ENCODE measurements around the gene NSD2. TPM values are rescaled to one million over a fixed set of nuclear protein-coding genes. Genes with fewer than 3 reads are reported as not detected.

Gene NSD2
- total and polyA plus RNA-seq, 9 of the 15 experiments (the other 6 are each of a cell fraction or from before 2014, with no cell fraction given), result 6.4 to 126 (median 58.8) TPM

- TF ChIP-seq NR2C1 (IDR thresholded peaks at IDR 0.05) (no peak), NR2C1 (tag; IDR thresholded peaks at IDR 0.05) (0 out of 2 replicates have a peak, but pooled peaks have one; percentile 30), MAX (CRISPR knock-in tag; IDR thresholded peaks at IDR 0.05) (no peak), KAT2B (IDR thresholded peaks at IDR 0.05; ENCODE audit: low read depth, low read length) (no peak), MAZ (CRISPR knock-in tag; conservative IDR thresholded peaks at IDR 0.05 in 1 of 2, IDR thresholded peaks at IDR 0.05 in 1 of 2) (0 out of 4 replicates have a peak, but pooled peaks of 1 of the 2 experiments have one; percentile 12), ZBTB12 (CRISPR knock-in tag; IDR thresholded peaks at IDR 0.05) (no peak), ZEB2 (IDR thresholded peaks at IDR 0.05) (peak; percentile 46; the same call in 1 of the 2 replicates), ILF3 (IDR thresholded peaks at IDR 0.05; ENCODE audit: borderline replicate concordance) (no peak), ETV1 (tag; conservative IDR thresholded peaks at IDR 0.05; ENCODE audit: low read depth) (peak; percentile 59), ID3 (CRISPR knock-in tag; IDR thresholded peaks at IDR 0.05) (no peak), ID3 (tag; IDR thresholded peaks at IDR 0.05) (peak; percentile 86), ZNF589 (CRISPR knock-in tag; IDR thresholded peaks at IDR 0.05; ENCODE audit: low read depth) (peak; percentile 80; the same call in 1 of the 2 replicates), SMARCA4 (IDR thresholded peaks at IDR 0.05) (peak; percentile 96), ZNF347 (CRISPR knock-in tag; IDR thresholded peaks at IDR 0.05; ENCODE audit: low read depth) (no peak), TSHZ1 (CRISPR knock-in tag; IDR thresholded peaks at IDR 0.05) (no peak), SRSF9 (IDR thresholded peaks at IDR 0.05; ENCODE audit: borderline replicate concordance, low read depth, low read length) (no peak), MEF2A (IDR thresholded peaks at IDR 0.05; ENCODE audit: control insufficient read depth, low read depth, low read length) (peak; percentile 26; the same call in 1 of the 2 replicates), ZNF175 (CRISPR knock-in tag; IDR thresholded peaks at IDR 0.05; ENCODE audit: low read depth) (peak; percentile 85), MNT (conservative IDR thresholded peaks at IDR 0.05) (peak in 1 of 2 experiments; percentile 26; a peak in 1 of 4 replicates), ZNF512 (tag; IDR thresholded peaks at IDR 0.05) (no peak)
Measured at GRCh38 chr4:1882850-1883271, 11.7 kb downstream of the NSD2 start (continued).

Measured in K562 (cell line).